LNCAP (cell line): Measurements from ENCODE around the gene IL17REL.

Experiments
- CTCF ChIP-seq: fragments of 450-650 bp; IDR thresholded peaks from 2 replicates; pipeline ENCODE4 v1.5.1; 2017; ENCODE audit warnings: mild to moderate bottlenecking

IL17REL gene

DNA sequence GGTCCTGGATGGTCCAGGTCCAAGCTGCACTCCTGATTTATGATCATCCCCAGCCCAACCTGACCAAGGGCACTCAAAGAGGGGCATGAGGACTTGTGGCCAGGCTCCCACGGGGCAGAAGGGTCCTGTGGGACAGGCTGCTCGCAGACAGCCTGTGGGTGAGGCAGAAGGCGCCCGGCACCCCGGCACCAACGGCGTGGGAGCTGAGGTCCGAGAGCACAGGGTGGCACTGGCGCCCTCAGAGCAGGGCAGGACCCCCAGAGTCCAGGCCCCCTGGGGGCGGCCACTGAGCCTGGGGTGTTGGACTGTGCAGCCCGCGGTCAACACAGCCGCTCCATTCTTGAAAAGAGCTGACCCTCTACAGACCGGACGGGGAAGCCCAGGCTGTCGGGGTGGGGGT lies 3.3 kb downstream of the IL17REL start:
- no peak for TF ChIP-seq CTCF

DNA sequence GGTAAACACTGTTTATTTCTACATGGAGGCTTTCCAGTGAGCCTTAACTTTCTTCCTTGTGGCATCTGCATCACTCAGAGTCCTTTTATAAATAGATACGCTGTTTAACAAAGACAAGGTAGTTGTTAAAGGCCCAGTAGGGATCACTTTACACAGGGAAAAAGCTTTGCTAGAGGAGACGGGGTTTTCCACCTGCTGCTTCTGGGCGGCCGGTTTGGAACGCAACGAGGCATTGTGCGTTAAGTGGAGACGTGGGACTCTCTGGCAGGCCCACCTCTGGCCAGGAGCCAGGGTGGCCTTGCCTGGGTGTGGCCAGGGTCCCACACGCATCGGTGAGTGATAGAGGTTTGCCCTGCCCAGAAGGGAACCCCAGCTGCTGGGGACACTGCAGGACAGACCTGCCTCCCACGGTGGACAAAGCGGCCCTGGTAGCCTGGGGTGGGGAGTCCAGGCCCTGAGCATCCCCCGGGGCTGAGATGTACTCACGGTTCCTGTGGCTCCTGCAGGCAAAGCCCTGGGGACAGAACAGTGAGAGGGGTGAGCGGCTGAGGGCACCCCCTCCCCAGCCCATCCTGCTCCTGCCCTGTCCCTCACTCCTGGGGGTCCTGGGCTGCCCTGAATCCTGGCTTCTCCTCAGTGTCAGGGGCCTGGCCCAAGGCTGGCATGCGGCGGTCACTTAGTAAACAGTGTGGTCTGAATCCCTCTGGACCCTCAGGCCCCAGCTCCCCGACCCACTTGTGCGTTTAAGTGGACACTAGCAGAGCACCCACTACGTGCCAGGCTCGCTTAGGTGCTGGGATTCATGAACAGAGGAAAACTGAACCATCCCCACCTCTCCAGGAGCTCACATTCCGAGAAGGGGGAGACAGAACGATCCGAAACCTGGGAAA lies 4.2 kb downstream of the IL17REL start:
- TF ChIP-seq CTCF = no peak

DNA sequence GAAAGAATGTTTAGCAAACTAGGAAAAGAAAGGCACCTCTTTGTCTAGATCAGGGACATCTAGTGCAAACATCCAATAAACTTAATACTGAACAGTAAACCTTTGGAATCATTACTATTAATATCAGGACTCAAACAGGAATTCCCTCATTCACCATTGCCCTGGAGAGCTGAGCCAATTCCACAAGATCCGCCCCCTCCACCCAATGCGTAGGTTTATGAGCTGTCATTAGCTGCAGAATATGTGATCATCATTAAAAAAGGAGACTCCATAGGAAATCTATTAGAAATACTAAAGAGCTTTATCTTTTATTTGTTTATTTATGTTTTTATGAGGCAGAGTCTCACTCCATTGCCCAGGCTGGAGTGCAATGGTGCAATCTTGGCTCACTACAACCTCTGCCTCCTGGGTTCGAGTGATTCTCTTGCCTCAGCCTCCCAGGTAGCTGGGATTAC lies 5.5 kb downstream of the IL17REL start:
- TF ChIP-seq CTCF = no peak

DNA sequence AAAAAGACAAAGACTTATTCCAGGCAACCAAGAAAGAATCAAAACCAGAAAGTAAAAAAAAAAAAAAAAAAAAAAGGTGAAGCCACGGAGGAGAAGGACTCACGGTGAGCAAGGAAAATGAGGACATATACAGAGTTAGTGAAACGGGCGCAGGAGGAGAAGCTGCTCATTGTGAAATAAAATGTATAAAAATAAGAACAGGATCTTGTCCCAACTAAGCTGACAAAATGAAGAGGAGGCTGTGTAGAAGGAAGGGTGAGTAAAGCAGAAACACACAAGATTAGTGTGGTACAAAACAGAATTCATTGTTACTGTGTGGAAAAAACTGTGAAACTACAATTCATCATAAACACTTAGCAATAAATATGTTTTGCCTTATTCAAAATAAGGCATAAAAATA lies 7.6 kb downstream of the IL17REL start:
- TF ChIP-seq CTCF = no peak

DNA sequence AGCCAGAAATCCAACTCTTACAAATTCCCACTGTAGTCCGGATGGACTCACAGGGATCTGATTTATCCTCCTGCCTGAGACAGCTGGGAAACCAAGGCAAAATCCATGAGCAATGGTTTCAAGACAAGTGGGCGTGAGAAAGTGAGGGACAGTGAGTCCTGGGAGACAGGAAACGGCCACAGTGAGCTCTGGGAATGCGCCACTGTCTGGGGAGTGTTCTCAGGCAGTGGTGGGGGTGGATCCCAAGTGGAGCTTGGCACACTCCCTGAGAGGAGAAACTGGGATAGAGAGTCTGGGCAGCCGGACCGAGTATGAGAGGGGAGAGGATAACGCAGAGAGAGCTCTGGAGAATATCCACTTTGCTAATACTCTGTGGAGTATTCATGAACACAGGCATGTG lies 9.8 kb downstream of the IL17REL start:
- TF ChIP-seq CTCF = no peak

GRCh38 chr22:50001388-50002231 lies 11.0 kb downstream of the IL17REL start:
- TF ChIP-seq CTCF = no peak

DNA sequence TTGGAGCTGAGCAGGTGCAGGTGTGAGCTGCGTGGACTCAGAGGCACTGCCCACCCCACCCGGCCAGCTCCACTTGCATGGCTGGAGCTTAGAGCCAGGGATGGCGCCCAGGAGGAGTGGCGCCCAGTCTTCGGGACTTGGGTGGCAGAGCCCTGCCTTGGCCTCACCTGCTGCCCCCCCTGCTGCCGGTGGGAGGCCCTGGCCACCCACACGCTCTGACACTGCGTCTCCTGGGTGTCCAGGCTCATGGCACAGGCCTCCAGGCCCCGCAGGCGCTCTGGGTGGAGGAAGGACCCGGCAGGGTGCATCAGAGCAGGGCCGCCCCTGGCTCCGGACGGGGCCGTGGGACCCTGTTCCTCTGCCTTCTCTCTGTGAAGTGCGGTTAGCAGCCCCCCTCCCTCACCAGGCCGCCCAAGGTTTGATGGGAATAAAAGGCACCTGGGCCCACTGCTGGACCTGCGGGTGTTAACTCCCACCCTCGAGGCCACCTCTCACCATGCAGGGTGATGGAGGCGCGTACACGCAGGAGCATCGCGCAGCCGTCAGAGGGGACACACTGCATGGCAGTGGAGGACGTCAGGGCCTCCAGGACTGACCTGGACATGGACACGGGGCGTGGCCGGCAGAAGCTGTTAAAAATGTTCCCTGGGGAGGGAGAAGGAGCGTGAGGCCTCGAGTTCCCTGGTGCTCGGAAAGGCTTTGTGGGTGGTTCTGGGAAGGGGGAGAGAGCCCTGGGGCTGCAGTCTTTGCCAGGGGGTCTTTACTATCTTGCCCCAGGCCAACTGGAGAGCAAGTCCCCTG lies 11.8 kb downstream of the IL17REL start:
- TF ChIP-seq CTCF = no peak
